ENCODE results near the gene MMS19.

MMS19 gene

GRCh38 chr10:97525086-97525485 lies 26.9 kb upstream of the MMS19 start:
- no peak for DNase-seq

- DNase-seq = no peak
Observed at GRCh38 chr10:97522937-97523336, 24.7 kb upstream of the MMS19 start.

GRCh38 chr10:97522071-97522470 lies 23.8 kb upstream of the MMS19 start:
- no peak for DNase-seq

GRCh38 chr10:97520978-97521761 lies 22.9 kb upstream of the MMS19 start:
- DNase-seq = no peak

- no peak for DNase-seq
Observed at GRCh38 chr10:97520520-97520919, 22.3 kb upstream of the MMS19 start.

GRCh38 chr10:97519342-97519741 lies 21.1 kb upstream of the MMS19 start:
- DNase-seq = no peak

GRCh38 chr10:97518301-97519043 lies 20.2 kb upstream of the MMS19 start:
- no peak for DNase-seq

GRCh38 chr10:97517778-97518300 lies 19.6 kb upstream of the MMS19 start:
- DNase-seq = no peak

- DNase-seq = no peak
Observed at GRCh38 chr10:97517096-97517750, 19.0 kb upstream of the MMS19 start.

- no peak for DNase-seq
Observed at GRCh38 chr10:97515271-97515978, 17.2 kb upstream of the MMS19 start.

- DNase-seq = no peak
Observed at GRCh38 chr10:97514344-97514743, 16.1 kb upstream of the MMS19 start.

GRCh38 chr10:97512993-97513392 lies 14.8 kb upstream of the MMS19 start:
- DNase-seq = no peak

- DNase-seq = no peak
Observed at GRCh38 chr10:97511711-97512440, 13.7 kb upstream of the MMS19 start.

GRCh38 chr10:97510686-97511085 lies 12.5 kb upstream of the MMS19 start:
- DNase-seq = no peak

GRCh38 chr10:97509120-97509680 lies 11.0 kb upstream of the MMS19 start:
- no peak for DNase-seq

- no peak for DNase-seq
Observed at GRCh38 chr10:97508342-97508741, 10.1 kb upstream of the MMS19 start.

GRCh38 chr10:97506199-97506991 lies 8.2 kb upstream of the MMS19 start:
- no peak for DNase-seq

- peak; percentile 26 for DNase-seq
Observed at GRCh38 chr10:97505152-97505551, 6.9 kb upstream of the MMS19 start.

GRCh38 chr10:97503406-97503805 lies 5.2 kb upstream of the MMS19 start:
- peak; percentile 10 for DNase-seq

GRCh38 chr10:97502916-97503315 lies 4.7 kb upstream of the MMS19 start:
- DNase-seq = no peak

GRCh38 chr10:97500297-97500575 lies 2.0 kb upstream of the MMS19 start:
- no peak for DNase-seq

All from GF-D8 (cell line).